GM19240 (cell line): ENCODE measurements around the gene RGL4.
A peak's percentile ranks its signal among the peaks of the same experiment; 100 is the strongest.

Source experiments
- DNase-seq: peaks from one replicate; pipeline ENCODE4 v3.0.0; 2011; ENCODE audit warnings: low spot score; ENCODE audit not compliant: insufficient read length

RGL4 gene

DNA sequence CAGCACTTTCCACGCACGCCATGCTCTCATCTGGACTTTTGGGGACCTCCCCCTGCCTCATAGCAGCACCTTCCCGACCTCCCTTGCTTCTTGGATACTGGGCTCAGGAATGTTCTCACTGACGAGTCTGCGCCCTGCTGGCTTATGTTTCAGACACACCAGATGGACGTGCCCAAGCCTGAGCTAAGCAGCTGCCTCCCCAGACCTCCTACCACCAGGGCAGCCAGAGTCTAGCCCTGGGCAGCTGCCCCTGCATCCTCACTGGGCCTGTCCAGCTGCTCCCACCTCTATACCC, 13.2 kb upstream of the RGL4 start:
- DNase-seq: no peak

GRCh38 chr22:23678133-23678532, 12.7 kb upstream of the RGL4 start:
- DNase-seq: no peak

GRCh38 chr22:23681026-23681809, 9.6 kb upstream of the RGL4 start:
- no peak for DNase-seq

- DNase-seq: no peak
These were observed 8.7 kb upstream of the RGL4 start for GRCh38 chr22:23682077-23682476.

DNA sequence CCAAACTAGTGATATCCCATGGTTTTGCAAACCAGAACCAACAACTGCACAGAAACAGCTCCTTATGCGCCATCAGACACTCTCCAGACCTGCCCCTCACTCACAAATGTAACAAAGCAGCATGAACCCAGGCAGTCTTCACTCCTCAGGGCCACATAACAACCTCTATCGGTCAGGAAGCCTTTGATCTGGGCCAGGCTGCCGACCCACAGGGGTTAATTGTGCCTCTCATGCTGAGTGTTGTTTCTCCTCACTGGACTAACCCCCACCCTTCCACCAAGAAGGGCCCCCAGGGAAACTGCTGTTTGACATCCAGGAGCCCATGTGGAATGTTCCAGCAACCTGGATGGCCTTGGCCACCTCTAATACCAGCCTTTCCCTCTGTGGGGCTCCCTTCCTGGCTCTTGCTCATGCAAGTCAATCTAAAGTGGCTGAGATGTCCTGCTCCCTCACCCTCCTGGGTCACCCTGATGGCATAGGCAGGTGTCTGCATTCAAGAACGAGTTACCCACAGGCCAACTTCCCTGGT, 7.9 kb upstream of the RGL4 start:
- no peak for DNase-seq

DNA sequence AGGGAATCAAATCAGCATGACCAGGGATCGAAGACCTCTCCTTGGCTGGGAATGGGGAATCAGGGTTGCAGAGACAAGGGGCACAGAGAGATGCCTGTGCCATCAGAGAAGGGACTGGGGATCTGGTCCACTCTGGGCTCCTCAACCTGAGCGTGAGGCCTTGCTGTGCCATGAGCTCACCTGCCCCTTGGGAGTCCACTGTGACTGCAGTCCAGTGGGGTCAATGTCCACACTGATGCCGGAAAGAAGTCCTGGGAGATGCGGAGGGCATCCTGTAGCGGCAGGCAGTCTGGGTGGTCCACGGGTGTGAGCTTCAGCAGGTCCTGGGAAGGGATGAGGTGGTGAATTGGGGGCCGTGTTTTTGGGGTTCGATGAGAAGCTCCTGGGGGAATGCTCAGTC, 7.3 kb upstream of the RGL4 start:
- DNase-seq: no peak

DNA sequence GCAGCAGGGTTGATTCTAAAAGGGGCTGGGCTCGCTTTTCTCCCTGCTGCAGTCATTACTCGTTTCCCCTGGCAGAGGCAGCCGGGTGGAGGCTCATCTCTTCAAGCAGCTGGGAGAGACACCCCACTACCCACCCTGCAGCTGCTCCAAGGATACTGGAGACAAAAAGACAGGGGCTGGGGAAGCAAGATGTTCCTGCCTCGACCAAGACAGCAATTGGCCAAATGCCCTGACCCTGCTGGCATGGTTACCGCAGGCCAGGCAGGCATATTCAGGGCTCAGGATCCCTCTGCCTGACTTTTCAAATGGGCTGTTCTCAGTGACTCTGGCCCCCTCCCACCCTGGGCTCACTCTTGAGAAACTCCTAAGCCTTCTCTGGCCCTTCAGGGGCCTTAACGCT, 6.8 kb upstream of the RGL4 start:
- no peak for DNase-seq

DNA sequence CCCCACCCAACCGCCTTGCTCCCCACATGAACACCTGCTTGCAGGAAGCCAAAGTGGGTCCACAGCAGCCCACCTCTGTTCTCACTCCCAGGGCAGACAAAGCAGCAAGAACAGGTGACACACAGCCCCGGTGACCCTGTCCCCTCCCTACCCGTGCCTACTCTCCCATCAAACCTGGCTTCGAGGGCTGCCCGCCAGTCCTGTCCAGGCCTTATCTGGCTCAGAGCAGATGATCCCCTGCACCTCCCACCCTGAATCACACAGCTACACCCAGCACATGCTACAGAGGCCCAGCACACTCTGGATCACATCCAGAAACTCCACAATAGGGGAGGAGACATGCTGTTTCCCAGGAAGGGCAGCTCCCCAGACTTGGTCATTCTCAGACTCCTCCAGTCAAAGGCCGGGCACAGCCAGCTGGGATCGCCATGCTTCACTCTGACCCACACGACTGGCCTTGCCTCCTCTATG, 6.2 kb upstream of the RGL4 start:
- no peak for DNase-seq

DNA sequence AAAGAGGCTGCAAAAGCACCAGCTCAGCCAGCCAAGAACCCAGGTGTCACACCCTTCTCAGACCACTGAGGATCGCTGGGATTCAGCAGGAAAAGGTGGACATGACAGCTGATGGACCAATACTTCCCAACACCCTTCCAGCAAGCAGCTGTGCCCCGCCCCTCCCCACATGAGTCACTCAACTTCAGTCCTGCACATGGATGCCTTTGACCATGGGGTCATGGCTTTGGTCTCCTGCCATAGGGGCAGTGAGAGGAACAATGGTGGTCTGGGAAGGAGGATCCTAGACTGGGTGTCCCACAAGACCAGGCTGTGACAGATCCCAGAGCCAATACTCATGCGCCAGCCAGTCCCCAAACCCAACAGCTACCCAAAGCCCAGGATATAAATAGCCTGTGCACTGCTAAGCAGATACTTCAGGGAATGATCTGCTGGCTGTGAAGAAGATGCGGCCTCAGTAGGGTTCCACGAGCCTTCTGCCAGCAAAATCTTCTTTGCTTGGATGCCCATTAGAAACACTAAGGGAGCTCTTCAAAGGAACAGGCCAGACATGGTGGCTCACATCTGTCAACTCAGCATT, 5.5 kb upstream of the RGL4 start:
- no peak for DNase-seq

DNA sequence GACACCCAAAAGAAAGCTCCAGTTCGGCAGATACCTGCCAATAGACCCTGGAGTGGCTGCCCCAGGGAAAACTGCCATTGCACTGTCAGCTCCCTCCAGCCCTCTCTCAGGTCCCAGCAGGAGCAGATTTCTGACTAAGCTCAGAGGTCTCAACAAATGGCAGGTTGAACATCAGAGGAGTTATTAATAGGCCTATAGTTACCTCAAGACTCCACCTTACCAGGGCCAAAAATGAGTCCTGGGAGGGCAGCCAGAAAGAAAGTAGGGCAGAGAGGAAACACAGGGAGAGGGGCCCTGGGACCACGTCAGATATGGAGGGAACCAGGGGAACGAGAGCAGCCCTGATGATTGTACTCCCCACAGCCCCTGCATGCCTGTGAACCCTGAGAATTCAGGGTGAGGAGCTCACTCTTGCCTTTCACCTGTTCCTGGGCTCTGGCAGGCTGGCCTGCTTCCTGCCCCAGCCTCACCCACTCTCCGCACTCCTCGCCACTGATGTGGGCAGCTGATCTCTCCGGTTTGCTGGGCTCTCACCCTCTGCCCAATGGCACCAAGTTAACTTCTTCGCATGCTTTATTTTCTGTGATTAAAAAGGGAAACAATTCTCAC, 4.3 kb upstream of the RGL4 start:
- no peak for DNase-seq

DNA sequence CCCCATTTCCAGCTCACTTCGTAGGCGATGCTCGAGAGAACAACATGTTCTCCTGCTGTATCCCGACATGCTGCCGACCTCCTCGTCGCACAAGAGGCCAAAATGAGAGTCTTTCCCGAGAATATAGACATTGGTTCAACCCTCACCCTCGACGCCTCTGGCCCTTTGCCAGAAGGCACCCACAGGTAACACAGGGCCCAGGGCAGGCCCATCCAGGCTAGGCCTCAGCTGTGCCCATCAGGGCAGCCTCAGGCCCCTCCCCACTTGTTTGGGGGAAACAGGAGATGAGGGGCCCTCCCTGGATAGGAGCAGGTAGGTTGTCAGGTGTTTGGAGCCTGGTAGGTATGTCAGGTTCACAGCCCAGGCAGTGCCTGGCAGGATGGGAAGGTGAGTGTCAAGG, 2.7 kb upstream of the RGL4 start:
- no peak for DNase-seq

DNA sequence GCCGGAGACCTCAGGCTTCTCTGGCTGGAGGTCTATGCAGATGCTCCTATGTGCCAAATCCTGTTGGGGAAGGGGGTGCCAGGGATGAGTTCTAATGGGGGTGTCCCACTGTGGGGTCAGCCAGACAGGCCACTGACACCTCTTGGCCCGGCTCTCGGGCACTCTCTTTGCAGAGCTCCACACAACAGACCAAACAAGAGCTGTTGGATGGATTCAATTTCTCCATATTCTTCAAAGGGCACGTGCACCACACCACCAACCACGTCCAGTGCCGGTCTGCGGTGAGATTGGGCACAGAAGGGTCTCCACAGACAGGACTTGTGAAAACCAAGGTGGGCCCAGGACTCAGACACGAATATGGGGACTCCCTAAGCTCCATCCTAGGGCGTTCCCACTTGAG, 2.2 kb upstream of the RGL4 start:
- no peak for DNase-seq

GRCh38 chr22:23689414-23689813, 1.4 kb upstream of the RGL4 start:
- no peak for DNase-seq

DNA sequence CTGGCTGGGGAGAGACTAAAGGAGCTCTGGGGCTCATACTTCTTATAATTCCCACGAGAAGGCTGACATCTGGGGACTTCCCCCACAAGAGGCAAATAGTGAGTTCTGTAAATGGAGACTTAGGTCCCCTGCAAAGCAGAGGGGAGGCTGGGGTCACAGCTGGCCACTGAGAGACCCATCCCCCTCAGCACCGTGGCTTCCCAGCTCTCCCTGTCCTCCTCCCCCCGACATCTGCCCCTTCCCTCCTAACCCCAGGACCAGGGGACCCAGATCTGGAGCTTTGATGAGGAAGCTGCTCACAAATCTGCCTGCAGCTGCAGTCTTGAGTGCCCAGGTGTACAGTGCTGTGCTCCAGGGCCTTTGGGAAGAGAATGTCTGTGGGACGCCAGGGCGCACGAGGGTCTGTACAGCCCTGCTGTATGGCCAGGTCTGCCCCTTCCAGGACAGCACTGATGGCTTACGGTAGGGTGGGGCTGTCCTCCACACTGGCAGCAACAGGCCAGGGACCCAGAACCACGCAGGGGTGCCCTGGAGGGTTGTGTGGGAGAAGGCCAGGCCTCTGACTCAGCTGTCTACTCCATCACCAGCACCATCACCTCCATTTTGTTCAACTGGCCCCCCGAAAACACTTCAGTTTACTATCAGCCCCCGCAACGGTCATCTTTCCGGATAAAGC, 1.1 kb downstream of the RGL4 start:
- DNase-seq: no peak

- DNase-seq: no peak
These were observed 1.9 kb downstream of the RGL4 start for GRCh38 chr22:23692598-23693291.

DNA sequence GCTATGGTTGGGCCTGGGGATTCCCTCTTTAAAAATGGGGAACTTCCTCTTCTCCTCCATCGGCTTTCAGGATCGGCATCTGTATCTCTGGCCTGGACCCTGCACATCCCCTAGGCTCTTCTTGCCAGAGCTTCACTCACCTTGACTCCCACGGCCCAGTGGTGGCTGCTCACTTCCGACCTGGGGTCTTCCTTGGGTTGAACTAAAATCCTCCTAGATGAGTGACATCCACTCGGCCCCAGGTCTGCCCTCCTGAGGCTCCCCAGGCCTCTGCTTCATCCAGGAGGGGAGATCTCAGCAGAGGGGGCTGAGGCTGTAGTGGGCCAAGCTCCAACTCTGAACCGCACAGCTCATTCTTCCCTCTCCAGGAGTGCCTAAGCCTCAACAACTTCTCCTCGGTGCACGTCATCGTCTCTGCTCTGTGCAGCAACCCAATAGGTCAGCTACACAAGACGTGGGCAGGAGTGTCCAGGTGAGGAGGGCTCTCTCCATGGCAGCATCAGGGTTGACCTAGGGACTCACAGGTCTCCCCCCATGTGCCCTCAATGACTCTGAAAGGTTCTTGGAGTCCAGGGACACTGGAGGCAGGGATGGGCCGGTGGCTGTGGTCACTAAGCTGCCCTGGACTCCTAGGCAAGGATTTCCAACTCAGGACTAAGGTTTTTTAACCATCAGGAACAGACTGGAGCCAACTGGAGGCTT, 3.3 kb downstream of the RGL4 start:
- no peak for DNase-seq

- DNase-seq: no peak
These were observed 4.3 kb downstream of the RGL4 start for GRCh38 chr22:23695141-23695540.

DNA sequence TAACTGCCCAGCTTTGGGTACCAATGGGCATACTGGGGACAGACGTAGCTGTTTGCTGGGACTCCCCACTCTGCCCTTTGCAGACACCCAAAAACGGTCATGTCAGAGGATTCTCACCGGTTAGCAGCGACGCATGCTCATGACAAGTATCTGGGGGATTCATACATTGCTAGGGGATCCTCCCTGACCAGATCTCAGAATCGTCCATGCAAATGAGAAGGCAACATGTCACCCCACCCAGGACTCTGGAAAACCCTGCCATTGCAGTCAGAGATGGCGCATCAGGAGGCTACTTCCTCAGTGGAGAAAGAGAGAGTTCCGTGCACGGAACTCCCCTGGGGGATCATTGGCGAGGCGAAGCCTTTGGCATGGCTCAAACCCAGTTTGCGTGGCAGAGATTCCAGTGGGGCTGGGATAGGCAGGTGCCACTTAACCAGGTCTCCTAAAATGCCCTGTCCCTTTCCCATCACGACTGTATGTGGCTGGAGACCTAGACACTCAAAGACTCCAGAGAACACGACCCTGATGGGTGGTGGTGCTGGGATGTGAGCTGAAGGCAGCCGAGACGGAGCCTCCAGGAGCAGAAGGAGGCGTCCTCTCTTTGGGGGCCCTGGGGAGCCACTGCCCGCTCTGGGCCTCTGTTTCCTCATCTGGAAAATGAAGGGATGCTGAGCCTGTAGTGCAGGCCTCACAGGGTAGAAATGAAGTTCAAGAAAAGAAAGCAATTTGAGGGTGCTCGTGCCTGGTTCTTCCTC, 4.9 kb downstream of the RGL4 start:
- DNase-seq: peak; percentile 19

GRCh38 chr22:23696326-23696851, 5.6 kb downstream of the RGL4 start:
- peak; percentile 81 for DNase-seq
